ENCODE measurements around the gene JTB. TPM values are rescaled to one million over a fixed set of nuclear protein-coding genes. Genes with fewer than 3 reads are reported as not detected.

JTB gene
- total RNA-seq (ENCODE audit: low replicate concordance): 47.7 and 94.7 TPM in 2 replicates

DNA sequence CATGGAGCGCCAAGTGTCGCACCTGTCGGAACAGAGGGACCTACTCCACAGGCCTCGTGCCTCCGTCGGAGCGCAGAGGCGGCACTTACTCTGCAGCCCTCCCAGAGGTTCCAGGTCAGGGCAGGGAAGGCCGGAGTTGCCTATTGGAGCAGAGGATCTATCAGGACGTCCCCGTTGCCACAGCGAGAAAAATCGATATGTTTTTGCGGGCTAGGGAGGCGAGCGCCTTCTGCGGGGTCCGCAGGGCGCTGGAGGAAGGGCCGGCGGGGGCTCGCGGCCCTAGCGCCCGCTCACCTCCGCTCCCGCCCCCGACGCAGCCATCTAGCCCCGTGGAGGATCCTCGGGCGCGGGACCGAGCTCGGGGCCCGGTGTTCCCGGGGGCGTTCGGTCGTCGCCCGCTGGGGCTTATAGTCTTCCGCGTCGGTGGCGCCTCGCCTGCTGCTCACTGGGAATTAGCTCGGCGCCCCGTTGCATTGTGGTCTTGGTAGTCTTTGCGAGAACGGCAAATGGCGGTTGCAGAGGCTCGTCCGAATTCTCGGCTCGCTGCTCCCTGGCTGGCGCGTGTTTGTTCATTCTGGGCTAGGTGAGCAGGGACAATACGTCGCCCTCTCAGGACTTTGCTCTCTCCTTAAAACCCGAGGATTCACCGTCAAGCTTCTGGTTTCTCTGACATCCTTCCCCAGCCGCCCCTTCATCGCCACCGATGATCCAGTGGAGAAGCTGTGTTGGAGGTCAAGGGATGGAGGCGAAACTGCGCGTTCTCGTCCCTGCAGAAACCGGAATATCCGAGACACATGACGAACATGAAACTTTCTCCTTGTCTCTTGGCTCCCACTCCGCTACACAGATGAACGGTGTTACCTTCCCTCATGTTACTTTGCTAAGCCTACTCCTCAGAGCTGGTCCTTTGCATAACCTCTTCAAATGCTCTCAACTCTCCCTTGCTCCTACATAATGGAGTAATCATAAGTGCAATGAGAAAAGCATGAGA, at the start of gene JTB:
Gene JTB (minus strand): TSS at position 425 of the 991 bp plus-strand sequence. CDS start 422 bp downstream, at position 3.
- Mint-ChIP-seq H3K9me3 (no peaks in the 10 kb centered on the region), H3K4me3 (peak within 1 kb of the TSS; percentile 99), H3K27me3 (ENCODE audit: insufficient read depth, low read depth) (peaks cover 9% of the 10 kb centered on the region), H3K36me3 (peaks cover 17% of the 10 kb centered on the region), H3K27ac (peak within 1 kb of the TSS; percentile 96), H3K4me1 (peaks cover 25% of the 10 kb centered on the region)
- H3K9ac ChIP-seq: peak within 1 kb of the TSS; percentile 68
- H3K4me3 ChIP-seq: peak within 1 kb of the TSS; percentile 88
- peak within 1 kb of the TSS; percentile 90 for H2AFZ ChIP-seq (replicated peaks)
- peaks cover 3% of the 10 kb centered on the region for H3K36me3 ChIP-seq
- peaks cover 20% of the 10 kb centered on the region for H3K79me2 ChIP-seq (ENCODE audit: low read depth)
- H3K4me1 ChIP-seq: peaks cover 7% of the 10 kb centered on the region
- TF ChIP-seq EZH2 (IDR thresholded peaks at IDR 0.05) (no peak), EZH2phosphoT487 (IDR thresholded peaks at IDR 0.05) (no peak)
- TF ChIP-seq, protein P1, sequence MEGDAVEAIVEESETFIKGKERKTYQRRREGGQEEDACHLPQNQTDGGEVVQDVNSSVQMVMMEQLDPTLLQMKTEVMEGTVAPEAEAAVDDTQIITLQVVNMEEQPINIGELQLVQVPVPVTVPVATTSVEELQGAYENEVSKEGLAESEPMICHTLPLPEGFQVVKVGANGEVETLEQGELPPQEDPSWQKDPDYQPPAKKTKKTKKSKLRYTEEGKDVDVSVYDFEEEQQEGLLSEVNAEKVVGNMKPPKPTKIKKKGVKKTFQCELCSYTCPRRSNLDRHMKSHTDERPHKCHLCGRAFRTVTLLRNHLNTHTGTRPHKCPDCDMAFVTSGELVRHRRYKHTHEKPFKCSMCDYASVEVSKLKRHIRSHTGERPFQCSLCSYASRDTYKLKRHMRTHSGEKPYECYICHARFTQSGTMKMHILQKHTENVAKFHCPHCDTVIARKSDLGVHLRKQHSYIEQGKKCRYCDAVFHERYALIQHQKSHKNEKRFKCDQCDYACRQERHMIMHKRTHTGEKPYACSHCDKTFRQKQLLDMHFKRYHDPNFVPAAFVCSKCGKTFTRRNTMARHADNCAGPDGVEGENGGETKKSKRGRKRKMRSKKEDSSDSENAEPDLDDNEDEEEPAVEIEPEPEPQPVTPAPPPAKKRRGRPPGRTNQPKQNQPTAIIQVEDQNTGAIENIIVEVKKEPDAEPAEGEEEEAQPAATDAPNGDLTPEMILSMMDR (IDR thresholded peaks at IDR 0.05): no peak
- peak within 1 kb of the TSS; percentile 84 for H3K4me2 ChIP-seq
- H3K27me3 ChIP-seq: no peaks in the 10 kb centered on the region
- no peaks in the 10 kb centered on the region for H4K20me1 ChIP-seq (ENCODE audit: low read depth)
- H3K27ac ChIP-seq: no peak within 1 kb of the TSS
- H3K9me3 ChIP-seq (ENCODE audit: low read depth): no peaks in the 10 kb centered on the region
- peaks cover 40% of the 10 kb centered on the region for H3F3A ChIP-seq (ENCODE audit: low read depth)
- DNase-seq (ENCODE audit: low spot score): peak; percentile 96

DNA sequence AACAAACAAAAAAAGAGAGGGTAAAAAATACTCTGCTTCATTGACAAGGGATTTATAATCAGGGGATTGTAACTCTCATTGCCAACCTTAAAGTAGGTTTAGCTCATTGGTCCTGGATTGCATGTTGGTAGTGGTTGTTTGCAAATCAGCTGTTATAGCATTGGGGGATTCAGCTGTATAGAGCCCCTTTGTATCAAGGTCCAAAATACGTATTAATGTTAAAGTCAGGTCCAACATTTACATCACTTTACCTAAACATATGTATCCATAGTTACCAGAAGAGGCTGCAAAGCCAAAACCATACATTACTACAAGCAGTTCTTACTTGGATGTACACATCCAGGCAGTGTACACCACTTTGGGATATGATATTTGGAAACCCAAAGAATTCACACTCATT, 42.5 kb upstream of the JTB start:
- H3K9me3 ChIP-seq (ENCODE audit: low read depth): no peaks in the 10 kb centered on the region

DNA sequence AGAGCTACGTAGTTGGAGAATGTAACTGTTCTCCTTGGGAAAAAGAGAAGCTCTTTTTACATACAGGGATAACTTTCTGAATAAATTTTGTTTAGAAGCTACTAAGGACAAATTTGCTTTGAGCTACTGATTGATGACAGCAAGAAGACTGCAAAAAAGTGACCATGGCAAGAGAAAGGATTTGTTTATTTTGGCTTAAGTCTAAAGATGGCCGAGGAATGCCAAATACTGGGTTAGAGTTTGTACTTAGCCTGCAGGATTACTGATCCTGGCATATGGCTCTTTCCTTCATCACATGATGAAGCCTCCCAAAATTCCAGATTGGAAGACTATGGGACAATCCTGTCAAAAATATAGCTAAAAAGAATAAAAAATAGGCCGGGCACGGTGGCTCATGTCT, 41.8 kb upstream of the JTB start:
- Histone ChIP-seq H3K27ac (no peak overlapping the region), H3K4me1 (no peaks in the 10 kb centered on the region), H3F3A (ENCODE audit: low read depth) (no peaks in the 10 kb centered on the region), H3K9ac (no peak overlapping the region), H4K20me1 (ENCODE audit: low read depth) (no peaks in the 10 kb centered on the region), H3K4me3 (no peak overlapping the region), H3K4me2 (no peak overlapping the region), H3K79me2 (ENCODE audit: low read depth) (no peaks in the 10 kb centered on the region), H2AFZ (replicated peaks) (no peak overlapping the region), H3K36me3 (no peaks in the 10 kb centered on the region), H3K9me3 (ENCODE audit: low read depth) (no peaks in the 10 kb centered on the region), H3K27me3 (no peaks in the 10 kb centered on the region)
- Mint-ChIP-seq H3K4me1 (no peaks in the 10 kb centered on the region), H3K36me3 (no peaks in the 10 kb centered on the region), H3K27ac (no peak overlapping the region), H3K9me3 (no peaks in the 10 kb centered on the region), H3K27me3 (ENCODE audit: insufficient read depth, low read depth) (peaks cover 6% of the 10 kb centered on the region), H3K4me3 (no peak overlapping the region)
- DNase-seq (ENCODE audit: low spot score): no peak
- TF ChIP-seq, protein P1 (IDR thresholded peaks at IDR 0.05): no peak
- no peak for TF ChIP-seq EZH2phosphoT487 (IDR thresholded peaks at IDR 0.05)
- no peak for TF ChIP-seq EZH2 (IDR thresholded peaks at IDR 0.05)

More for the DNA sequence above, 42.5 kb upstream of the JTB start:
- H3K27ac Mint-ChIP-seq: no peak overlapping the region
- DNase-seq (ENCODE audit: low spot score): no peak
- no peaks in the 10 kb centered on the region for H3K36me3 Mint-ChIP-seq
- H3K4me3 ChIP-seq: no peak overlapping the region
- peaks cover 6% of the 10 kb centered on the region for H3K27me3 Mint-ChIP-seq (ENCODE audit: insufficient read depth, low read depth)
- H4K20me1 ChIP-seq (ENCODE audit: low read depth): no peaks in the 10 kb centered on the region
- no peaks in the 10 kb centered on the region for H3F3A ChIP-seq (ENCODE audit: low read depth)
- H2AFZ ChIP-seq (replicated peaks): no peak overlapping the region
- no peaks in the 10 kb centered on the region for H3K4me1 ChIP-seq
- no peak overlapping the region for H3K4me2 ChIP-seq
- H3K79me2 ChIP-seq (ENCODE audit: low read depth): no peaks in the 10 kb centered on the region
- H3K4me3 Mint-ChIP-seq: no peak overlapping the region
- TF ChIP-seq, protein P1 (IDR thresholded peaks at IDR 0.05): no peak
- TF ChIP-seq EZH2 (IDR thresholded peaks at IDR 0.05) (no peak), EZH2phosphoT487 (IDR thresholded peaks at IDR 0.05) (no peak)
- H3K36me3 ChIP-seq: no peaks in the 10 kb centered on the region
- no peaks in the 10 kb centered on the region for H3K27me3 ChIP-seq
- no peaks in the 10 kb centered on the region for H3K9me3 Mint-ChIP-seq
- H3K27ac ChIP-seq: no peak overlapping the region
- H3K4me1 Mint-ChIP-seq: no peaks in the 10 kb centered on the region
- H3K9ac ChIP-seq: no peak overlapping the region
